ENCODE results near the gene TMEM190.
"Not testable (repeated sequence)": the region's sequence is repeated elsewhere in the genome, so short reads cannot be mapped to it uniquely, and the experiment has no call there.

TMEM190 gene

GRCh38 chr19:55376241-55376933 lies at the start of gene TMEM190:
Gene TMEM190 (plus strand): TSS chr19:55376826. CDS start chr19:55376854, 28 bp downstream.
- Histone ChIP-seq H3K4me1 (ENCODE audit: insufficient read depth, low read length) (peaks cover 20% of the 10 kb centered on the region), H3K36me3 (ENCODE audit: insufficient read depth, low read depth, low read length) (no peaks in the 10 kb centered on the region), H3K9ac (ENCODE audit: low read depth, low read length) (peak within 1 kb of the TSS; percentile 37; the same call in 1 of the 2 replicates), H3K4me3 (ENCODE audit: low read length) (peak within 1 kb of the TSS; percentile 60), H3K9me3 (ENCODE audit: insufficient read depth, low read depth, low read length) (no peaks in the 10 kb centered on the region), H3K27ac (ENCODE audit: low read length) (no peak within 1 kb of the TSS), H3K27me3 (ENCODE audit: insufficient read depth, low read length) (peaks cover 82% of the 10 kb centered on the region)

DNA sequence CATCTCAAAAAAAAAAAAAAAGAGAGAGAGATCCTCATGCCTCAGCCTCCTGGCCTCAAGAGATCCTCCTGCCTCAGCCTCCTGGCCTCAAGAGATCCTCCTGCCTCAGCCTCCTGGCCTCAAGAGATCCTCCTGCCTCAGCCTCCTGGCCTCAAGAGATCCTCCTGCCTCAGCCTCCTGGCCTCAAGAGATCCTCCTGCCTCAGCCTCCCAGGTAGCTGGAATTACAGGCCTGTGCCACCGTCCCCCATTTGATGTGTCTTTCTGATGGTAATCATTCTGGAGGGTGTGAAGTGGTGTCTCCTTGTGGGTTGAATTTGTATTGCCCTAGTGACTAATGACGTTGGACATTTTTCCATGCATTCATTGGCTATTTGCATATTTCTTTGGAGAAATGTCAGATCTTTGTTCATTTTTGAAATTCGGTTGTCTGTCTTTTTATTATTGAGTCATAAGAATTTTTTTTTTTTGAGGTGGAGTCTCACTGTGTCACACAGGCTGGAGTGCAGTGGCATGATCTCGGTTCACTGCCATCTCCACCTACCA lies 47.8 kb upstream of the TMEM190 start:
- H3K9ac ChIP-seq (ENCODE audit: low read depth, low read length); H3K27ac ChIP-seq (ENCODE audit: low read length); H3K9me3 ChIP-seq (ENCODE audit: insufficient read depth, low read depth, low read length); H3K4me3 ChIP-seq (ENCODE audit: low read length); H3K36me3 ChIP-seq (ENCODE audit: insufficient read depth, low read depth, low read length); H3K4me1 ChIP-seq (ENCODE audit: insufficient read depth, low read length); H3K27me3 ChIP-seq (ENCODE audit: insufficient read depth, low read length): not testable (repeated sequence)

DNA sequence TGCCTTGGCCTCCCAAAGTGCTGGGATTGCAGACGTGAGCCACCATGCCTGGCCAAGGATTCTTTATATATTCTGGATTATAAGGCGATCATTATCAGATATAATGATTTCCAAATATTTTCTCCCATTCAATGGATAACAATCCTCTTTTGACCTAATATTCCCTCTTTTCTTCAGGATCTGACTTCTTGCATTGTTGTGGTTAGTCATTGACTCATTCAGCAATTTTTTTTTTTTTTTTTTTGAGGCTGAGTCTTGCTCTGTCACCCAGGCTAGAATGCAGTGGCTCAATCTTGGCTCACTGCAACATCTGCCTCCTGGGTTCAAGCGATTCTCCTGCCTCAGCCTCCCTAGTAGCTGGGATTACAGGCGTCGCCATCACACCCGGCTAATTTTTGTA lies 46.8 kb upstream of the TMEM190 start:
- not testable (repeated sequence) for H3K9me3 ChIP-seq (ENCODE audit: insufficient read depth, low read depth, low read length); H3K27ac ChIP-seq (ENCODE audit: low read length); H3K27me3 ChIP-seq (ENCODE audit: insufficient read depth, low read length); H3K4me3 ChIP-seq (ENCODE audit: low read length); H3K36me3 ChIP-seq (ENCODE audit: insufficient read depth, low read depth, low read length); H3K4me1 ChIP-seq (ENCODE audit: insufficient read depth, low read length); H3K9ac ChIP-seq (ENCODE audit: low read depth, low read length)

GRCh38 chr19:55333870-55334269 lies 42.8 kb upstream of the TMEM190 start:
- Histone ChIP-seq H3K9me3 (ENCODE audit: insufficient read depth, low read depth, low read length) (no peaks in the 10 kb centered on the region), H3K27ac (ENCODE audit: low read length) (no peak overlapping the region), H3K36me3 (ENCODE audit: insufficient read depth, low read depth, low read length) (no peaks in the 10 kb centered on the region), H3K4me3 (ENCODE audit: low read length) (no peak overlapping the region), H3K27me3 (ENCODE audit: insufficient read depth, low read length) (no peaks in the 10 kb centered on the region; the same call in 1 of the 2 replicates), H3K9ac (ENCODE audit: low read depth, low read length) (no peak overlapping the region), H3K4me1 (ENCODE audit: insufficient read depth, low read length) (no peaks in the 10 kb centered on the region; the same call in 1 of the 2 replicates)

GRCh38 chr19:55336101-55336500 lies 40.5 kb upstream of the TMEM190 start:
- no peak overlapping the region for H3K9ac ChIP-seq (ENCODE audit: low read depth, low read length)
- no peaks in the 10 kb centered on the region for H3K9me3 ChIP-seq (ENCODE audit: insufficient read depth, low read depth, low read length)
- no peak overlapping the region for H3K4me3 ChIP-seq (ENCODE audit: low read length)
- no peaks in the 10 kb centered on the region for H3K36me3 ChIP-seq (ENCODE audit: insufficient read depth, low read depth, low read length)
- no peaks in the 10 kb centered on the region; the same call in 1 of the 2 replicates for H3K4me1 ChIP-seq (ENCODE audit: insufficient read depth, low read length)
- no peak overlapping the region for H3K27ac ChIP-seq (ENCODE audit: low read length)
- no peaks in the 10 kb centered on the region; the same call in 1 of the 2 replicates for H3K27me3 ChIP-seq (ENCODE audit: insufficient read depth, low read length)

GRCh38 chr19:55339105-55339888 lies 37.3 kb upstream of the TMEM190 start, which contains the start of gene KMT5C:
Gene KMT5C (plus strand): TSS chr19:55339876. CDS start chr19:55341937, 2,061 bp downstream.
- Histone ChIP-seq H3K9me3 (ENCODE audit: insufficient read depth, low read depth, low read length) (no peaks in the 10 kb centered on the region), H3K36me3 (ENCODE audit: insufficient read depth, low read depth, low read length) (peaks cover 22% of the 10 kb centered on the region), H3K9ac (ENCODE audit: low read depth, low read length) (peak within 1 kb of the TSS; percentile 87), H3K27me3 (ENCODE audit: insufficient read depth, low read length) (no peaks in the 10 kb centered on the region; the same call in 1 of the 2 replicates), H3K27ac (ENCODE audit: low read length) (peak within 1 kb of the TSS; percentile 48), H3K4me3 (ENCODE audit: low read length) (peak within 1 kb of the TSS; percentile 87), H3K4me1 (ENCODE audit: insufficient read depth, low read length) (peaks cover 5% of the 10 kb centered on the region; the same call in 1 of the 2 replicates)

DNA sequence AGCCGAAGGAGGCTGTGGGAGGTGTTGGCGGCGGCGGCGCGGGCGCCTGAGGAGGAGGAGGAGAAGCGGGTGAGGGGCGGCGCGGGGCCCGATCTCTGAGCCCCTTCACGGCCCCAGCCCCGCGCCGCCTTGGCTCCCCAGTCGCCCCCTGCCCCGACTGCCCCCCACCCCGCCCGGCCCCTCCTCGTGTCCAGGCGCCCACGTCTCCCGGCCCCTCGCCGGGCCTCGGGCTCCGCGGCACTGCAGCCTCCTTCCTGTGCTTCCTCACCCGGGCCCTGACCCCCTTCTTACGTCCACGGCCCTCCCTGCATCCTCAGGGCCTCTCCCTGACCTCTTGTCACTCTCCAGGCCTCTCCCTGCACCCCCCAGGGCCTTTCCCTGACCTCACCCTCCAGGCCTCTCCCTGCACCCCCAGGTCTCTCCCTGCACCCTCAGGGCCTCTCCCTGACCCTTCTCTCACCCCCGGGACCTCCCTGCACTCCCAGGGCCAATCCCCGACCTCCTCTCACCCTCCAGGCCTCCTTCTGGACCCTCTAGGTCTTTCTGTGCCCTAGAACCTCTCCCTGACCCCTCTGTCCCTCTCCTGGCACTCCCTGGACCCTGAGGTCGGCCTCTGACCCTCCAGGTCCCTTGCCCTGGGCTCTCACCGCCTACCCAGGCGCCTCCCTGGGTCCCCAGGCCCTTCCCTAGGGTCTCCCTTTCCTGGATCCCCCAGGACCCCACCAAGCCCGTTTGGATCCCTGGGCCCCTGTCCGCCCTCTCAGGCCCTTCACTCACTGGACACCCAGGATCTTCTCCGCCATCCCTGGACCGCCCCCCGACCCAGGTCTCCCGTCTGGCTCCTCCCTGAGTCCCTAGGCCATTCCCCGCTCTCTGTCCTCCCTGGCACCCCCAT lies 36.5 kb upstream of the TMEM190 start:
- peaks cover 5% of the 10 kb centered on the region; the same call in 1 of the 2 replicates for H3K4me1 ChIP-seq (ENCODE audit: insufficient read depth, low read length)
- peaks cover 27% of the 10 kb centered on the region for H3K36me3 ChIP-seq (ENCODE audit: insufficient read depth, low read depth, low read length)
- H3K9ac ChIP-seq (ENCODE audit: low read depth, low read length) = peak overlapping the region; percentile 82
- H3K4me3 ChIP-seq (ENCODE audit: low read length) = peak overlapping the region; percentile 87
- no peaks in the 10 kb centered on the region; the same call in 1 of the 2 replicates for H3K27me3 ChIP-seq (ENCODE audit: insufficient read depth, low read length)
- H3K9me3 ChIP-seq (ENCODE audit: insufficient read depth, low read depth, low read length) = no peaks in the 10 kb centered on the region
- no peak overlapping the region for H3K27ac ChIP-seq (ENCODE audit: low read length)

DNA sequence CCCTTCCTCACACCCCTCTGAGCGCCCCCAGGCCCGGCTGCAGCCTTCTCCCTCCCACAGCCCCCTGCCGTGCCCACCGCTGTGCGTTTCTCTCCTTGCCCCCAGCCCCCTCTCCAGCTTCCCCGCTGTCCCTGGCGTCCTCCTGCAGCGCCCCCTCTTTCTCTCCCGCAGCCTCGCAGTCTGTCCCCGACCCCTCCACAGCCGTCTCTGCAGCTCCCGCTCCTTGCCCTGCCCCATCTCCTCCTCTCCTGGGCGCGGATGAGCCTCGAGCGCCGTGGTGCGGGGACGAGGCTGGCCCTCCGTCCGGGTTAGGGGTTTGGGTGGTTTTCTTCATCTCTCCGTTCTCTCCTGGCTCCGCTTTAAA lies 35.9 kb upstream of the TMEM190 start:
- no peaks in the 10 kb centered on the region; the same call in 1 of the 2 replicates for H3K27me3 ChIP-seq (ENCODE audit: insufficient read depth, low read length)
- peaks cover 31% of the 10 kb centered on the region for H3K36me3 ChIP-seq (ENCODE audit: insufficient read depth, low read depth, low read length)
- H3K9ac ChIP-seq (ENCODE audit: low read depth, low read length) = peak overlapping the region; percentile 82
- H3K4me3 ChIP-seq (ENCODE audit: low read length) = peak overlapping the region; percentile 87
- no peaks in the 10 kb centered on the region for H3K9me3 ChIP-seq (ENCODE audit: insufficient read depth, low read depth, low read length)
- peaks cover 5% of the 10 kb centered on the region; the same call in 1 of the 2 replicates for H3K4me1 ChIP-seq (ENCODE audit: insufficient read depth, low read length)
- H3K27ac ChIP-seq (ENCODE audit: low read length) = no peak overlapping the region

DNA sequence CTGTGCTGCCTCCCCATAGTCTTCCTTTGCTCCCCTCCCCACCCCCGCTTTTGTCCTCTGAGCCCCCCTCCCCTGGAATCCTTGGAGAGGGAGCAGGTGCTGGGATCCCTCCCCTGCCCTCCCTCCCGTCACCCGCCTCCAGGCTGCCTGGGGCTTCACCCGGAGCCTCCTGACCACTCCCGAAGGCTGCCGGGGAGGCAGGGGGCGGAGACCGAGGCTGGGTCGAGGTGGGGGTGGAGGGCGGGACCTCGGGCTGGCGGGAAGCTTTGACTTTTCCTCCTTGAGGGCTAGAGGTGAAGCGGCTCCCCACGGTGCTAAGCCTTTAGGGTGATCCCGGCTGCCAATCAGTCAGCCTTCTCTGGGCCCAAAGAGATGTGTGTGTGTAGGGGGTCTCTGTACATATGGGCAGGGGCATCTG lies 35.4 kb upstream of the TMEM190 start:
- Histone ChIP-seq H3K27ac (ENCODE audit: low read length) (peak overlapping the region; percentile 30), H3K36me3 (ENCODE audit: insufficient read depth, low read depth, low read length) (peaks cover 35% of the 10 kb centered on the region), H3K9ac (ENCODE audit: low read depth, low read length) (peak overlapping the region; percentile 82), H3K9me3 (ENCODE audit: insufficient read depth, low read depth, low read length) (no peaks in the 10 kb centered on the region), H3K4me1 (ENCODE audit: insufficient read depth, low read length) (peaks cover 5% of the 10 kb centered on the region; the same call in 1 of the 2 replicates), H3K27me3 (ENCODE audit: insufficient read depth, low read length) (no peaks in the 10 kb centered on the region; the same call in 1 of the 2 replicates), H3K4me3 (ENCODE audit: low read length) (peak overlapping the region; percentile 87)

GRCh38 chr19:55341595-55342531 lies 34.8 kb upstream of the TMEM190 start:
- Histone ChIP-seq H3K9ac (ENCODE audit: low read depth, low read length) (peak overlapping the region; percentile 51), H3K4me1 (ENCODE audit: insufficient read depth, low read length) (peaks cover 5% of the 10 kb centered on the region; the same call in 1 of the 2 replicates), H3K36me3 (ENCODE audit: insufficient read depth, low read depth, low read length) (peaks cover 38% of the 10 kb centered on the region), H3K27me3 (ENCODE audit: insufficient read depth, low read length) (no peaks in the 10 kb centered on the region), H3K9me3 (ENCODE audit: insufficient read depth, low read depth, low read length) (no peaks in the 10 kb centered on the region), H3K27ac (ENCODE audit: low read length) (peak overlapping the region; percentile 30), H3K4me3 (ENCODE audit: low read length) (peak overlapping the region; percentile 87)

All from iPS-20b (cell line).